OCI-LY7 (cell line): ENCODE data around the gene TMEM238L. TPM values are rescaled to one million over a fixed set of nuclear protein-coding genes. Genes with fewer than 3 reads are reported as not detected.

Experiments
- BruUV-seq: library from RNA; stranded (reverse); fragments of 400-500 nt; replicated peaks from 2 replicates; lab custom pipeline; 2021; lab: Mats Ljungman, UMichigan
- CTCF ChIA-PET: fragments of 300-600 bp; sonication (Branson Sonifier 250); formaldehyde crosslinking; loops from one replicate; lab custom pipeline; 2022; ENCODE audit warnings: antibody characterized with exemption; ENCODE audit not compliant: unreplicated experiment; lab: Charles Lee
- POLR2A ChIA-PET: fragments of 300-600 bp; sonication (Branson Sonifier 250); formaldehyde crosslinking; loops from one replicate; lab custom pipeline; 2022; ENCODE audit warnings: antibody characterized with exemption; lab: Charles Lee
- DNase-seq: peaks from one replicate; pipeline ENCODE4 v3.0.0-alpha.2; 2015; ENCODE audit warnings: low spot score
- H2AFZ ChIP-seq: fragments of 200-600 bp; sonication (generic), shearing (Covaris generic); 2 replicates; pipeline ENCODE4 v1.6.1; 2014; ENCODE audit warnings: mild to moderate bottlenecking, antibody characterized with exemption, low read length, moderate library complexity
- H3K27ac ChIP-seq: fragments of 200-600 bp; sonication (generic); 2 replicates; pipeline ENCODE4 v1.5.1; 2014; ENCODE audit warnings: mixed run types, low read depth, mild to moderate bottlenecking, moderate library complexity, low read length, inconsistent platforms; ENCODE audit not compliant: poor library complexity, severe bottlenecking
- H3K36me3 ChIP-seq: fragments of 200-600 bp; sonication (generic); 2 replicates; pipeline ENCODE4 v1.6.1; 2014; ENCODE audit warnings: mild to moderate bottlenecking, antibody characterized with exemption, low read length, moderate library complexity, mixed read lengths; ENCODE audit not compliant: insufficient read depth
- H3K4me1 ChIP-seq: fragments of 200-600 bp; sonication (generic); 2 replicates; pipeline ENCODE4 v1.5.1; 2014; ENCODE audit warnings: mild to moderate bottlenecking, low read length; ENCODE audit not compliant: insufficient read depth, poor library complexity, severe bottlenecking
- H3K4me2 ChIP-seq: fragments of 200-600 bp; sonication (generic); 2 replicates; pipeline ENCODE4 v1.6.1; 2014; ENCODE audit warnings: mild to moderate bottlenecking, low read length
- H3K4me3 ChIP-seq: fragments of 200-600 bp; sonication (generic); 2 replicates; pipeline ENCODE4 v1.5.1; 2014; ENCODE audit warnings: mild to moderate bottlenecking, low read depth, low read length; ENCODE audit not compliant: poor library complexity, severe bottlenecking
- H3K79me2 ChIP-seq: fragments of 200-600 bp; sonication (generic); 2 replicates; pipeline ENCODE4 v1.6.1; 2016; ENCODE audit warnings: low read depth, mild to moderate bottlenecking, low read length, moderate library complexity, mixed read lengths; ENCODE audit not compliant: insufficient read depth
- H3K9me2 ChIP-seq: fragments of 200-600 bp; sonication (generic); 2 replicates; pipeline ENCODE4 v1.6.1; 2016; ENCODE audit warnings: mild to moderate bottlenecking, low read length, mixed read lengths; ENCODE audit not compliant: insufficient read depth
- H3K9me3 ChIP-seq: fragments of 200-600 bp; sonication (generic); 2 replicates; pipeline ENCODE4 v1.6.1; 2014; ENCODE audit warnings: mild to moderate bottlenecking, mixed run types, low read length, mixed read lengths
- H4K20me1 ChIP-seq: fragments of 200-600 bp; sonication (generic); 2 replicates; pipeline ENCODE4 v1.6.1; 2014; ENCODE audit warnings: mild to moderate bottlenecking, antibody characterized with exemption, low read length, moderate library complexity, mixed read lengths; ENCODE audit not compliant: insufficient read depth
- EZH2phosphoT487 ChIP-seq: fragments of 200-600 bp; sonication (generic); IDR thresholded peaks from 2 replicates; pipeline ENCODE4 v1.6.1; 2018; ENCODE audit warnings: low read depth, borderline replicate concordance, mild to moderate bottlenecking, mixed run types, antibody characterized with exemption, low read length, moderate library complexity, mixed read lengths
- intact Hi-C: fragments of 100-400 bp; cut with micrococcal nuclease; formaldehyde crosslinking; loops from one replicate; pipeline ENCODE4 v1.10.0; 2022; ENCODE audit not compliant: unreplicated experiment
- total RNA-seq, 2 experiments: library from RNA; depleted of rRNA in 1 of 2; stranded (reverse); fragments of >200 nt in 1 of 2; shearing (Covaris generic) in 1 of 2; gene quantifications; 2 replicates each; pipeline ENCODE4 v1.2.3, GENCODE V29; 2014 to 2022
- TF ChIP-seq, protein P1 (sequence below): fragments of 200-600 bp; sonication (generic); conservative IDR thresholded peaks from 2 replicates; pipeline ENCODE4 v1.5.1; 2014; ENCODE audit warnings: mild to moderate bottlenecking, antibody characterized with exemption, low read length, moderate library complexity, mixed read lengths

TMEM238L gene
- total RNA-seq, 2 experiments from 2014 or later = not detected

DNA sequence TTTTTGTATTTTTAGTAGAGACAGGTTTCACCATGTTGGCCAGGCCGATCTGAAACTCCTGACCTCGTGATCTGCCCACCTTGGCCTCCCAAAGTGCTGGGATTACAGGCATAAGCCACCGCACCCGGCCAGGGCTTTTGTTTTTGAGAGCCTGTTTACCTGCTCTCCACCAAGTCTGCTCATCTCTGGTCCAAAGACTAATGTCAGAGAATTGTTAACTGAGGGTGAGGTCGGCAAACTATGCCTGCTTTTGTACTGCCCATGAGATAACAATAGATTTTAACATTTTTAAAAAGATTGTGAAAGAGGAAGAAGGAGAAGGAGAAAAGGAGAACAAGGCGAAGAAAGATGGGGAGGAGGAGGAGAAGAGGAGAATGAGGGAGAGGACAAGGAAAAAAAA lies 26.0 kb downstream of the TMEM238L start:
- Histone ChIP-seq H3K36me3 (no peaks in the 10 kb centered on the region), H3K9me3 (no peaks in the 10 kb centered on the region), H3K4me3 (no peak overlapping the region), H2AFZ (no peak overlapping the region), H4K20me1 (no peaks in the 10 kb centered on the region), H3K4me2 (no peak overlapping the region), H3K27ac (no peak overlapping the region), H3K4me1 (no peaks in the 10 kb centered on the region), H3K79me2 (no peaks in the 10 kb centered on the region), H3K9me2 (no peaks in the 10 kb centered on the region)
- POLR2A ChIA-PET = no interaction called here
- TF ChIP-seq, protein P1, sequence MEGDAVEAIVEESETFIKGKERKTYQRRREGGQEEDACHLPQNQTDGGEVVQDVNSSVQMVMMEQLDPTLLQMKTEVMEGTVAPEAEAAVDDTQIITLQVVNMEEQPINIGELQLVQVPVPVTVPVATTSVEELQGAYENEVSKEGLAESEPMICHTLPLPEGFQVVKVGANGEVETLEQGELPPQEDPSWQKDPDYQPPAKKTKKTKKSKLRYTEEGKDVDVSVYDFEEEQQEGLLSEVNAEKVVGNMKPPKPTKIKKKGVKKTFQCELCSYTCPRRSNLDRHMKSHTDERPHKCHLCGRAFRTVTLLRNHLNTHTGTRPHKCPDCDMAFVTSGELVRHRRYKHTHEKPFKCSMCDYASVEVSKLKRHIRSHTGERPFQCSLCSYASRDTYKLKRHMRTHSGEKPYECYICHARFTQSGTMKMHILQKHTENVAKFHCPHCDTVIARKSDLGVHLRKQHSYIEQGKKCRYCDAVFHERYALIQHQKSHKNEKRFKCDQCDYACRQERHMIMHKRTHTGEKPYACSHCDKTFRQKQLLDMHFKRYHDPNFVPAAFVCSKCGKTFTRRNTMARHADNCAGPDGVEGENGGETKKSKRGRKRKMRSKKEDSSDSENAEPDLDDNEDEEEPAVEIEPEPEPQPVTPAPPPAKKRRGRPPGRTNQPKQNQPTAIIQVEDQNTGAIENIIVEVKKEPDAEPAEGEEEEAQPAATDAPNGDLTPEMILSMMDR = no peak
- TF ChIP-seq EZH2phosphoT487 = no peak
- intact Hi-C loops = no loop called here
- CTCF ChIA-PET = no interaction called here
- DNase-seq = no peak
- no TSS peak for BruUV-seq

DNA sequence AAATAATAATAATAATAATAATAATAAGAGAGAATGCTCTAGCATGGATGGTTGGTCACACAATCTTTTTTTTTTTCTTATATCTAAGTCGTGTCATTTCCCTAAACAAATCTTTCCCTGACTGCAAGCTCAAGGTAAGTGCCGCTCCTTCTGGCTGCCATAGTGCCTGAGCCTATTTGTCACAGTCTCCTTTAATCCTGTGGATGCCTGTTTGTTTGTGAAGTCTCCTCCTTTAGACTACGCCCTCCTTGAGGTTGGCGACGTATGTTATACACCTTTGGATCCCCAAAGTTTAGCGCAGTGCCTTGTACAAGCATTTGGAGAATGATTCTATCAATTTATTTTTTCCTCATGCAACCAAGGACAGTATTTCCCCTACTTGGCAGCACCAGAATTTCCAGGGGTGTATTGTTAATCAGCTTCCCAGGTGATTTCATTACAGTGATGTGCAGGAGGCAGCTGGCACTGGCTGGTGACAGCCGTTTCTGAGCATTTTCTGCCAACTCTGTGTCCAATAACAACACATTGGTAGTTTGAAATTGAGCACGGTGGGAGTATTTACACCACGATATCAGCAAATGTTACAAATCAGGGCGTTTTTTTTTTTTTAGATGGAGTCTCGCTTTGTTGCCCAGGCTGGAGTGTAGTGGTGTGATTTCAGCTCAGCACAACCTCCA lies 26.6 kb downstream of the TMEM238L start:
- BruUV-seq = no TSS peak
- intact Hi-C loops = no loop called here
- CTCF ChIA-PET = no interaction called here
- Histone ChIP-seq H3K4me1 (no peaks in the 10 kb centered on the region), H4K20me1 (no peaks in the 10 kb centered on the region), H3K4me3 (no peak overlapping the region), H3K36me3 (no peaks in the 10 kb centered on the region), H3K27ac (no peak overlapping the region), H3K9me2 (no peaks in the 10 kb centered on the region), H3K9me3 (peaks cover 4% of the 10 kb centered on the region; the same call in 1 of the 2 replicates), H2AFZ (no peak overlapping the region), H3K79me2 (no peaks in the 10 kb centered on the region), H3K4me2 (no peak overlapping the region)
- DNase-seq = no peak
- POLR2A ChIA-PET = no interaction called here
- no peak for TF ChIP-seq EZH2phosphoT487
- TF ChIP-seq, protein P1 = no peak

DNA sequence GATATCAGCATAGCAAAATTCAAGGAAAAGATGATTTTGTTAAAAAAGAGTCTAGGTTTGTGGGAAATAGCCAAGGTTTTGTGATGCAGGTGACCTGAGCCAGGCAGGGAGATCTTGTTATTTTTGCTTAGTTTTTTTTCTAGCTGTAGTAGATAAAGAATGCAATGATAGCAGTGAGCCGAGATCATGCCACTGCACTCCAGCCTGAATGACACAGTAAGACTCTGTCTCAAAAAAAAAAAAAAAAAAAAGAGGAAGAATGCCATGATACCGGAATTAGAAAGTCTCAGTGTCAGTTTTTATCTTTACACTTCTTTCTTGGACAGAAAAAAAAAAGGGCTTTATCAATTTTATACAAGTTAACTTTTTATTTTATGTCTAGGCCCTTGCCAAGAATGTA lies 27.5 kb downstream of the TMEM238L start:
- Histone ChIP-seq H3K4me1 (no peaks in the 10 kb centered on the region), H3K4me2 (no peak overlapping the region), H3K9me2 (no peaks in the 10 kb centered on the region), H3K79me2 (no peaks in the 10 kb centered on the region), H3K9me3 (peaks cover 11% of the 10 kb centered on the region; the same call in 1 of the 2 replicates), H2AFZ (no peak overlapping the region), H3K36me3 (no peaks in the 10 kb centered on the region), H3K4me3 (no peak overlapping the region), H3K27ac (no peak overlapping the region), H4K20me1 (no peaks in the 10 kb centered on the region)
- BruUV-seq = no TSS peak
- TF ChIP-seq, protein P1 = no peak
- no peak for TF ChIP-seq EZH2phosphoT487
- no peak for DNase-seq
- intact Hi-C loops = no loop called here
- ChIA-PET CTCF (no interaction called here), POLR2A (no interaction called here)
